Tibial nerve (tissue), 4 donors: ENCODE data around the gene GABARAPL2. TPM values are rescaled to one million over a fixed set of nuclear protein-coding genes. Genes with fewer than 3 reads are reported as not detected.

ENCODE experiments used
- DNase-seq, 2 donors: peaks; one replicate each; pipeline ENCODE4 v3.0.0-alpha.2; 2019; ENCODE audit warnings: low spot score in 2 of 2
- H3K27ac ChIP-seq, 4 donors: fragments of 200-600 bp; sonication (generic) in 3 of 4; one replicate each; pipeline ENCODE4 v1.5.1; 2017 to 2019; ENCODE audit warnings: mild to moderate bottlenecking in 1 of 4
- H3K27me3 ChIP-seq, 2 donors: fragments of 200-600 bp; sonication (generic) in 1 of 2; one replicate each; pipeline versions ENCODE4 v1.5.1 to v1.6.0; 2017 to 2019
- H3K36me3 ChIP-seq, 3 donors: fragments of 200-600 bp; sonication (generic); one replicate each; pipeline ENCODE4 v1.5.1; 2018 to 2019
- H3K4me1 ChIP-seq, 4 donors: fragments of 200-600 bp; sonication (generic) in 3 of 4; one replicate each; pipeline ENCODE4 v1.5.1; 2017 to 2019
- H3K4me3 ChIP-seq, 4 donors: fragments of 200-600 bp; sonication (generic) in 3 of 4; one replicate each; pipeline ENCODE4 v1.5.1; 2017 to 2019; ENCODE audit warnings: mild to moderate bottlenecking in 1 of 4, moderate library complexity in 1 of 4
- H3K9me3 ChIP-seq, 4 donors: fragments of 200-600 bp; sonication (generic) in 3 of 4; one replicate each; pipeline ENCODE4 v1.5.1; 2017 to 2019
- EP300 ChIP-seq, 2 donors: sonication (generic); formaldehyde crosslinking; IDR thresholded peaks; one replicate each; pipeline ENCODE4 v1.6.1; 2017; ENCODE audit warnings: antibody characterized with exemption in 2 of 2, mild to moderate bottlenecking in 1 of 2
- POLR2A ChIP-seq, 2 donors: fragments of 450-650 bp; IDR thresholded peaks; one replicate each; pipeline ENCODE4 v1.6.1; 2017; ENCODE audit warnings: antibody characterized with exemption in 2 of 2, mild to moderate bottlenecking in 2 of 2, moderate library complexity in 2 of 2
- WGBS, 2 donors: methylation state at CpG; one replicate each; pipeline ENCODE4 v1.1.5; 2018; 5-methylcytosine and 5-hydroxymethylcytosine counted together
- total RNA-seq, 4 donors: library from RNA; depleted of rRNA; stranded (reverse); fragments of >200 nt; gene quantifications; one replicate each; pipeline ENCODE4 v1.1.0, GENCODE V29; 2016
- TF ChIP-seq, protein P1 (sequence below), 5 experiments: fragments of 200-600 bp in 3 of 5; fragments of 450-650 bp in 2 of 5; sonication (generic) in 3 of 5; IDR thresholded peaks; one replicate each; pipeline ENCODE4 v1.5.1; 2016 to 2019; ENCODE audit warnings: antibody characterized with exemption in 5 of 5, mild to moderate bottlenecking in 3 of 5, moderate library complexity in 2 of 5

Gene GABARAPL2
- total RNA-seq, 4 donors from 2014 or later: 93.1 to 135 (median 104) TPM

DNA sequence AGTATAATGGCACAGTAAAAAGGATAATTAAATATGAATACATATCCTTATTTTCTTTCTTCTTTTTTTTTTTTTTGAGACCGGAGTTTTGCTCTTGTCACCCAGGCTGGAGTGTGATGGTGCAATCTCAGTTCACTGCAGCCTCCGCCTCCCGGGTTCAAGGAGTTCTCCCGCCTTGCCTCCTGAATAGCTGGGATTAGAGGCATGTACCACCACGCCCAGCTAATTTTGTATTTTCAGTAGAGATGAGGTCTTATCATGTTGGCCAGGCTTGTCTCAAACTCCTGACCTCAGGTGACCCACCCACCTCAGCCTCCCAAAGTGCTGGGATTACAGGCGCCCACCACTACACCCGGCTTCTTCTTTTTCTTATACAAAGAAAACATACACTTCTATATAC is 12.0 kb downstream of the GABARAPL2 start:
- Histone ChIP-seq H3K27me3 (no peaks in the 10 kb centered on the region), H3K27ac (no peak overlapping the region), H3K4me3 (no peak overlapping the region), H3K4me1 (peaks cover 0 to 19% (median 0%) of the 10 kb centered on the region in 4 donors), H3K36me3 (peaks cover 0 to 70% (median 24%) of the 10 kb centered on the region in 3 donors), H3K9me3 (no peaks in the 10 kb centered on the region)
- DNase-seq: no peak
- 92 to 93% methylated on average over 7 of the region's 7 CpGs for WGBS, 2 donors
- TF ChIP-seq EP300 (IDR thresholded peaks at IDR 0.05) (no peak), POLR2A (IDR thresholded peaks at IDR 0.05) (no peak)
- TF ChIP-seq, protein P1, sequence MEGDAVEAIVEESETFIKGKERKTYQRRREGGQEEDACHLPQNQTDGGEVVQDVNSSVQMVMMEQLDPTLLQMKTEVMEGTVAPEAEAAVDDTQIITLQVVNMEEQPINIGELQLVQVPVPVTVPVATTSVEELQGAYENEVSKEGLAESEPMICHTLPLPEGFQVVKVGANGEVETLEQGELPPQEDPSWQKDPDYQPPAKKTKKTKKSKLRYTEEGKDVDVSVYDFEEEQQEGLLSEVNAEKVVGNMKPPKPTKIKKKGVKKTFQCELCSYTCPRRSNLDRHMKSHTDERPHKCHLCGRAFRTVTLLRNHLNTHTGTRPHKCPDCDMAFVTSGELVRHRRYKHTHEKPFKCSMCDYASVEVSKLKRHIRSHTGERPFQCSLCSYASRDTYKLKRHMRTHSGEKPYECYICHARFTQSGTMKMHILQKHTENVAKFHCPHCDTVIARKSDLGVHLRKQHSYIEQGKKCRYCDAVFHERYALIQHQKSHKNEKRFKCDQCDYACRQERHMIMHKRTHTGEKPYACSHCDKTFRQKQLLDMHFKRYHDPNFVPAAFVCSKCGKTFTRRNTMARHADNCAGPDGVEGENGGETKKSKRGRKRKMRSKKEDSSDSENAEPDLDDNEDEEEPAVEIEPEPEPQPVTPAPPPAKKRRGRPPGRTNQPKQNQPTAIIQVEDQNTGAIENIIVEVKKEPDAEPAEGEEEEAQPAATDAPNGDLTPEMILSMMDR (IDR thresholded peaks at IDR 0.05): no peak

DNA sequence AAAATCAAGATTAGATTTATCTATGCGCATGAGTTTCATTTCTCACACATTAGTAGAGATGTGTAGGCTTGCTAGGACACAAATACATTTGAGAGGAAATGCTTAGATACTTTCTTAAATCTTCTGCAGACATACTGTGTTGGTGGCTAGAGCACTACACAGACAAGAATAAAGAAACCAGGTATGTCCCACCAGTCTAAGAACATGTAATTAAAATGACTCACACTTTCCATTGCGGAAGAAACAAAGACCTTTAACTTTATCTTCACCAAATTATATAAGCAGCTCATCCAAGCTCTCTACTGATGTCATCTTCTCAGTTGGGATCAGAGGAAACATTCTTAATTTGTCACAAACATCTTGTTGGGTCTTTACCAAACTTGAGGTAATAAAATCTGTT is 12.5 kb downstream of the GABARAPL2 start:
- H3K27ac ChIP-seq: no peak overlapping the region
- H3K36me3 ChIP-seq: peaks cover 0 to 67% (median 24%) of the 10 kb centered on the region in 3 donors
- no peaks in the 10 kb centered on the region for H3K9me3 ChIP-seq
- TF ChIP-seq EP300 (IDR thresholded peaks at IDR 0.05): no peak
- TF ChIP-seq, protein P1 (IDR thresholded peaks at IDR 0.05): no peak
- TF ChIP-seq POLR2A (IDR thresholded peaks at IDR 0.05): no peak
- H3K4me3 ChIP-seq: no peak overlapping the region
- WGBS, 2 donors: 96 to 97% methylated on average over 2 of the region's 2 CpGs
- H3K27me3 ChIP-seq: no peaks in the 10 kb centered on the region
- DNase-seq: no peak
- peaks cover 0 to 14% (median 0%) of the 10 kb centered on the region in 4 donors for H3K4me1 ChIP-seq

DNA sequence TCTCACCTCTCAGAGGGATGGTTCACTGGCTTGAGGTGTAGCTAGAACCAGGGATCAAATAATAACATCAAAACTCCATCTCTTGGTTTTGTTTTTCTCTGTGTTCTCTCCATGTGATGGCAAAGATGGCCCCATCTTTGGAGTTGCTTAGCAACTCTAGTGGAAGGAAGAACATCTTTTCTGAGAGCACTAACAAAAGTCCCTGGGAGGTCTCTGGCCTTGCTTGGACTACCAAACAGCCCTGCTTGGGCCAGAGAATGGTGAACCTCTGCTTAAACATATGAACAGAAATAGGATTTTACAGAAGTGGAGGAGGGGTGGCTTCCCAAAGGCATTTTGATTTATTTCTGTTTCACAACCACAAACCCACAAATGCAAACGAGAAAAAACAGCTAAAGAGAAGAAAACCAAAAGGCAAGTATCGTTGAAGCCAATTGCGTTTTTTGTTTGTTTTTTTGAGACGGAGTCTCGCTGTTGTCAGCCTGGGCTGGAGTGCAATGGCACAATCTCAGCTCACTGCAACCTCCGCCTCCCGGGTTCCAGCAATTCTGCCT is 13.2 kb downstream of the GABARAPL2 start:
- Histone ChIP-seq H3K4me3 (no peak overlapping the region), H3K27me3 (no peaks in the 10 kb centered on the region), H3K27ac (no peak overlapping the region), H3K4me1 (peaks cover 0 to 9% (median 0%) of the 10 kb centered on the region in 4 donors), H3K36me3 (peaks cover 0 to 60% (median 24%) of the 10 kb centered on the region in 3 donors), H3K9me3 (no peaks in the 10 kb centered on the region)
- TF ChIP-seq POLR2A (IDR thresholded peaks at IDR 0.05) (no peak), EP300 (IDR thresholded peaks at IDR 0.05) (no peak)
- TF ChIP-seq, protein P1 (IDR thresholded peaks at IDR 0.05): no peak
- WGBS, 2 donors: 86 to 89% methylated on average over 7 of the region's 7 CpGs
- DNase-seq: no peak

DNA sequence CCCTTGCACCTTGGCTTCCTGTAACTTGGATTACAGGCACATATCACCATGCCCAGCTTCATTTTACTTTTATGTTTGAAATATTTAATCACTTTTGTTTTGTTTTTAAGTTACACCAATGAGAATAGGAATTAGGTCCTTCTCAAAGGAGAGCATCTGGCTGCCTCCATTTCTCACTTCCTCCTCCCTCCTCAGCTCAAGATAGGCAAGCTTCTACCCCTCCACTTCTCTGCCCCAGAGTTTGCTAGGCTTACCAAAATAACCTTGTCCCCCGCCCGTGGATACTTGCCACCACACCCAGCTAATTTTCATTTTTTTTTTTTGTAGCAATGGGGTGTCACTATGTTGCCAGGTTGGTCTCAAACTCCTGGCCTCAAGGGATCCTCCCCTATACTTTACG is 17.9 kb downstream of the GABARAPL2 start:
- no peak overlapping the region for H3K27ac ChIP-seq
- H3K36me3 ChIP-seq: peaks cover 0 to 13% (median 6%) of the 10 kb centered on the region in 3 donors
- no peaks in the 10 kb centered on the region for H3K27me3 ChIP-seq
- WGBS, 2 donors: 77 to 81% methylated on average over 3 of the region's 3 CpGs
- H3K4me3 ChIP-seq: no peak overlapping the region
- no peaks in the 10 kb centered on the region for H3K4me1 ChIP-seq
- no peaks in the 10 kb centered on the region for H3K9me3 ChIP-seq
- TF ChIP-seq, protein P1 (IDR thresholded peaks at IDR 0.05): no peak
- TF ChIP-seq POLR2A (IDR thresholded peaks at IDR 0.05) (no peak), EP300 (IDR thresholded peaks at IDR 0.05) (no peak)
- no peak for DNase-seq

DNA sequence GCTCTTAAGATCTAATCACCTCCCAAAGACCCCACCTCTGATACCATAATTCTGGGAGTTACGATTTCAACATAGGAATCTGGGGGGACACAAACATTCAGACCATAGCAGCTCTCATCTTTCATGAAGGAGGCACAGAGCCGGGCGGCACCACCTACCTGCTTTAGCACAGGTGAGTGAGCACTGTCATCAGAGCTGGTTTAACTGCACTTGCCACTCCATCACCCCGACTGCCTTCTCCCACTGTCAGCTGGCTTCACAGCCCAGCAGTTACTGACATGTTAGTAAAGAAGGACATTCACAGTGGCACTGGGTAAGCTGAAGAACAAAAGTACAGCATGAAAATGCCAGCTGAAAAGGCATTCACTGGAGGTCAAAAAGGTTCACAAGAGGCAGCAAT is 22.5 kb downstream of the GABARAPL2 start:
- Histone ChIP-seq H3K36me3 (peaks cover 0 to under 1% (median 0%) of the 10 kb centered on the region in 3 donors), H3K27me3 (no peaks in the 10 kb centered on the region), H3K4me1 (peaks cover 0 to 22% (median 6%) of the 10 kb centered on the region in 4 donors), H3K27ac (peak overlapping the region in 1 of 4 donors; percentile 51), H3K9me3 (no peaks in the 10 kb centered on the region), H3K4me3 (no peak overlapping the region)
- DNase-seq: no peak
- 79 to 96% methylated on average over 4 of the region's 4 CpGs for WGBS, 2 donors
- TF ChIP-seq, protein P1 (IDR thresholded peaks at IDR 0.05): no peak
- no peak for TF ChIP-seq POLR2A (IDR thresholded peaks at IDR 0.05)
- no peak for TF ChIP-seq EP300 (IDR thresholded peaks at IDR 0.05)
